ENCODE data around the gene NAA20. TPM values are rescaled to one million over a fixed set of nuclear protein-coding genes. Genes with fewer than 3 reads are reported as not detected.

NAA20 gene
- total and polyA plus RNA-seq, 2 of the 13 experiments (the other 11 are each of a cell fraction or from before 2014, with no cell fraction given) = 81.9 to 82.8 TPM

DNA sequence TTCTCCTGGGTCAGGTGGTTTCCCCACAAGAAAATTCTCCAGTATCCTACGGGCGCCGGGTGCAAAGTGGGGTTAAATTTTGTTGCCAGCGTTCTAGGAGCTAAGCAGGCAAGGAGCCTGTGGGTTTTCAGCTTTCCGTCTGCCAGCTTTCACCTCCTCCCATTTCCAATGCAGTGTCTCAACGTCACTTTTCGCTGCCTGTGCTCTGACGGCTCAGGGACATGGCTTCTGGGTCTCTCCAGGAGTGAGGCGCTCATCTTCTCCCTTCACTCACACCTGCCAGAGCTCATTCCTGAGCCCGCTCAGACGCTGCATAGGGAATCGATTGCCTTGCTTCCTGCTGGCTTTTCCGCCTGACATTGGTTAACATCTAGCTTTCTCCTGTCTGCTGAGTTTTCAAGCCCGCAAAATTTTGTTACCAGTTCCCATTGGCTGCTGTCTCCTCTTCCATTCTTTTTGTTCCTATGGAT is 7.3 kb upstream of the NAA20 start (continued):
- no peak for TF ChIP-seq ZBTB7A (CRISPR knock-in tag; IDR thresholded peaks at IDR 0.05)
- no peak for TF ChIP-seq HOXD1 (CRISPR knock-in tag; IDR thresholded peaks at IDR 0.05)
- TF ChIP-seq ETV6 (CRISPR knock-in tag; conservative IDR thresholded peaks at IDR 0.05) = no peak
- no peak for TF ChIP-seq ATRX (CRISPR knock-in tag; IDR thresholded peaks at IDR 0.05; ENCODE audit: borderline replicate concordance)
- TF ChIP-seq ZNF274 (CRISPR knock-in tag; IDR thresholded peaks at IDR 0.05) = peak; percentile 79
- TF ChIP-seq CBFB (CRISPR knock-in tag; IDR thresholded peaks at IDR 0.05) = no peak
- TF ChIP-seq ZNF746 (CRISPR knock-in tag; IDR thresholded peaks at IDR 0.05) = no peak
- no peak for TF ChIP-seq ZNF10 (CRISPR knock-in tag; IDR thresholded peaks at IDR 0.05; ENCODE audit: borderline replicate concordance, low read depth)
- TF ChIP-seq MZF1 (CRISPR knock-in tag; IDR thresholded peaks at IDR 0.05; ENCODE audit: borderline replicate concordance) = no peak
- TF ChIP-seq EEA1 (CRISPR knock-in tag; IDR thresholded peaks at IDR 0.05; ENCODE audit: borderline replicate concordance) = no peak
- no peak for TF ChIP-seq RBM22 (optimal IDR thresholded peaks at IDR 0.05; ENCODE audit: low read length)
- TF ChIP-seq, protein P1, sequence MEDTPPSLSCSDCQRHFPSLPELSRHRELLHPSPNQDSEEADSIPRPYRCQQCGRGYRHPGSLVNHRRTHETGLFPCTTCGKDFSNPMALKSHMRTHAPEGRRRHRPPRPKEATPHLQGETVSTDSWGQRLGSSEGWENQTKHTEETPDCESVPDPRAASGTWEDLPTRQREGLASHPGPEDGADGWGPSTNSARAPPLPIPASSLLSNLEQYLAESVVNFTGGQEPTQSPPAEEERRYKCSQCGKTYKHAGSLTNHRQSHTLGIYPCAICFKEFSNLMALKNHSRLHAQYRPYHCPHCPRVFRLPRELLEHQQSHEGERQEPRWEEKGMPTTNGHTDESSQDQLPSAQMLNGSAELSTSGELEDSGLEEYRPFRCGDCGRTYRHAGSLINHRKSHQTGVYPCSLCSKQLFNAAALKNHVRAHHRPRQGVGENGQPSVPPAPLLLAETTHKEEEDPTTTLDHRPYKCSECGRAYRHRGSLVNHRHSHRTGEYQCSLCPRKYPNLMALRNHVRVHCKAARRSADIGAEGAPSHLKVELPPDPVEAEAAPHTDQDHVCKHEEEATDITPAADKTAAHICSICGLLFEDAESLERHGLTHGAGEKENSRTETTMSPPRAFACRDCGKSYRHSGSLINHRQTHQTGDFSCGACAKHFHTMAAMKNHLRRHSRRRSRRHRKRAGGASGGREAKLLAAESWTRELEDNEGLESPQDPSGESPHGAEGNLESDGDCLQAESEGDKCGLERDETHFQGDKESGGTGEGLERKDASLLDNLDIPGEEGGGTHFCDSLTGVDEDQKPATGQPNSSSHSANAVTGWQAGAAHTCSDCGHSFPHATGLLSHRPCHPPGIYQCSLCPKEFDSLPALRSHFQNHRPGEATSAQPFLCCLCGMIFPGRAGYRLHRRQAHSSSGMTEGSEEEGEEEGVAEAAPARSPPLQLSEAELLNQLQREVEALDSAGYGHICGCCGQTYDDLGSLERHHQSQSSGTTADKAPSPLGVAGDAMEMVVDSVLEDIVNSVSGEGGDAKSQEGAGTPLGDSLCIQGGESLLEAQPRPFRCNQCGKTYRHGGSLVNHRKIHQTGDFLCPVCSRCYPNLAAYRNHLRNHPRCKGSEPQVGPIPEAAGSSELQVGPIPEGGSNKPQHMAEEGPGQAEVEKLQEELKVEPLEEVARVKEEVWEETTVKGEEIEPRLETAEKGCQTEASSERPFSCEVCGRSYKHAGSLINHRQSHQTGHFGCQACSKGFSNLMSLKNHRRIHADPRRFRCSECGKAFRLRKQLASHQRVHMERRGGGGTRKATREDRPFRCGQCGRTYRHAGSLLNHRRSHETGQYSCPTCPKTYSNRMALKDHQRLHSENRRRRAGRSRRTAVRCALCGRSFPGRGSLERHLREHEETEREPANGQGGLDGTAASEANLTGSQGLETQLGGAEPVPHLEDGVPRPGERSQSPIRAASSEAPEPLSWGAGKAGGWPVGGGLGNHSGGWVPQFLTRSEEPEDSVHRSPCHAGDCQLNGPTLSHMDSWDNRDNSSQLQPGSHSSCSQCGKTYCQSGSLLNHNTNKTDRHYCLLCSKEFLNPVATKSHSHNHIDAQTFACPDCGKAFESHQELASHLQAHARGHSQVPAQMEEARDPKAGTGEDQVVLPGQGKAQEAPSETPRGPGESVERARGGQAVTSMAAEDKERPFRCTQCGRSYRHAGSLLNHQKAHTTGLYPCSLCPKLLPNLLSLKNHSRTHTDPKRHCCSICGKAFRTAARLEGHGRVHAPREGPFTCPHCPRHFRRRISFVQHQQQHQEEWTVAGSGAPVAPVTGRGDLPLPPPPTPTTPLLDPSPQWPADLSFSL (CRISPR knock-in tag; IDR thresholded peaks at IDR 0.05) = no peak
- TF ChIP-seq ZNF143 (CRISPR knock-in tag; IDR thresholded peaks at IDR 0.05) = no peak
- no peak for TF ChIP-seq NFKB2 (CRISPR knock-in tag; IDR thresholded peaks at IDR 0.05; ENCODE audit: borderline replicate concordance)
- no peak for TF ChIP-seq SP1 (IDR thresholded peaks at IDR 0.05)
- no peak for TF ChIP-seq SP1 (CRISPR knock-in tag; IDR thresholded peaks at IDR 0.05)
- no peak for TF ChIP-seq THAP11 (CRISPR knock-in tag; IDR thresholded peaks at IDR 0.05)
- no peak for TF ChIP-seq ZSCAN22 (CRISPR knock-in tag; IDR thresholded peaks at IDR 0.05)
- no peak for TF ChIP-seq NCOR1 (IDR thresholded peaks at IDR 0.05; ENCODE audit: borderline replicate concordance, low read length)
- TF ChIP-seq, protein P2, sequence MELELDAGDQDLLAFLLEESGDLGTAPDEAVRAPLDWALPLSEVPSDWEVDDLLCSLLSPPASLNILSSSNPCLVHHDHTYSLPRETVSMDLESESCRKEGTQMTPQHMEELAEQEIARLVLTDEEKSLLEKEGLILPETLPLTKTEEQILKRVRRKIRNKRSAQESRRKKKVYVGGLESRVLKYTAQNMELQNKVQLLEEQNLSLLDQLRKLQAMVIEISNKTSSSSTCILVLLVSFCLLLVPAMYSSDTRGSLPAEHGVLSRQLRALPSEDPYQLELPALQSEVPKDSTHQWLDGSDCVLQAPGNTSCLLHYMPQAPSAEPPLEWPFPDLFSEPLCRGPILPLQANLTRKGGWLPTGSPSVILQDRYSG (CRISPR knock-in tag; IDR thresholded peaks at IDR 0.05) = no peak
- TF ChIP-seq SRSF1 (optimal IDR thresholded peaks at IDR 0.05; ENCODE audit: low read depth, low read length) = no peak
- TF ChIP-seq ZFX (CRISPR knock-in tag; IDR thresholded peaks at IDR 0.05; ENCODE audit: low read depth) = no peak
